PC-9 (cell line): ENCODE measurements around the gene KRTAP3-3.

Experiments used
- CTCF ChIP-seq: fragments of 200-600 bp; sonication (generic); conservative IDR thresholded peaks from 2 replicates; pipeline ENCODE4 v1.6.1; 2017; ENCODE audit warnings: mixed run types, antibody characterized with exemption, mild to moderate bottlenecking, moderate library complexity
- EZH2 ChIP-seq: fragments of 200-600 bp; sonication (generic); IDR thresholded peaks from 2 replicates; pipeline ENCODE4 v1.8.0; 2017; ENCODE audit warnings: antibody characterized with exemption, low read depth

- TF ChIP-seq CTCF (no peak), EZH2 (no peak)
These were observed 26.4 kb upstream of the KRTAP3-3 start for GRCh38 chr17:41020336-41020735.
